PC-9 (cell line): Measurements from ENCODE around the gene BHLHE41.

Experiments used
- CTCF ChIP-seq: fragments of 200-600 bp; sonication (generic); conservative IDR thresholded peaks from 2 replicates; pipeline ENCODE4 v1.6.1; 2017; ENCODE audit warnings: mixed run types, antibody characterized with exemption, mild to moderate bottlenecking, moderate library complexity
- EZH2 ChIP-seq: fragments of 200-600 bp; sonication (generic); IDR thresholded peaks from 2 replicates; pipeline ENCODE4 v1.8.0; 2017; ENCODE audit warnings: antibody characterized with exemption, low read depth

GRCh38 chr12:26152507-26153102, 27.8 kb upstream of the BHLHE41 start:
- TF ChIP-seq CTCF: no peak
- TF ChIP-seq EZH2: no peak
